ENCODE results near the gene MTHFD1L. TPM values are rescaled to one million over a fixed set of nuclear protein-coding genes. Genes with fewer than 3 reads are reported as not detected.
"Not testable (repeated sequence)": the region's sequence is repeated elsewhere in the genome, so short reads cannot be mapped to it uniquely, and the experiment has no call there.

MTHFD1L gene
- total and polyA plus RNA-seq, 2 donors (not counting 3 experiments of a cell fraction or from before 2014, with no cell fraction given) = 40.2 to 120 TPM

DNA sequence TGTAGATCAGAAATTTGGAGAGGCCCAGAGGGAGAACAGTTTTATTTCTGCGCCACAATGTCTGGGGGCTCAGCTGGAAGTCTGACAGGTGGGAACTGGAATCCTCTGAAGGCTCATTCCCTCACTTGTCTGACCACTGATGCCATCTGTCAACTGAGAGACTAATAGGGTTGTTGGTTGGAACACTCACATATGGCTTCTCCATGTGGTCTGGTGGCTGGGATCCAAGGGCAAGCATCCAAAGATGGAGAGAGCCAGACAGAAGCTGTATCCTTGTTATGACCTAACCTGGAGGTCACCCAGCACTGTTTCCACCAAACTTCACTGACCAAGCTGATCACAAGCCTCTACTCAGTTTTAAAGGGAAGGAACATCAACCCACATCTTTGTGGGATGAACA, 256.4 kb downstream of the MTHFD1L start:
- BruUV-seq (replicated peaks) = no TSS peak
- no peak for TF ChIP-seq POLR2AphosphoS5 (IDR thresholded peaks at IDR 0.05; ENCODE audit: insufficient read depth, low read depth, low read length)
- TF ChIP-seq, protein P1, sequence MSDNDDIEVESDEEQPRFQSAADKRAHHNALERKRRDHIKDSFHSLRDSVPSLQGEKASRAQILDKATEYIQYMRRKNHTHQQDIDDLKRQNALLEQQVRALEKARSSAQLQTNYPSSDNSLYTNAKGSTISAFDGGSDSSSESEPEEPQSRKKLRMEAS (IDR thresholded peaks at IDR 0.05; ENCODE audit: insufficient read depth, insufficient read length) = no peak
- no peak for TF ChIP-seq FOS (IDR thresholded peaks at IDR 0.05; ENCODE audit: borderline replicate concordance, insufficient read depth, low read length)
- no peak for TF ChIP-seq MYC (IDR thresholded peaks at IDR 0.05; ENCODE audit: low read depth, low read length)
- TF ChIP-seq GATA2 (IDR thresholded peaks at IDR 0.05; ENCODE audit: insufficient read depth, insufficient read length, low read depth, low read length) = no peak
- TF ChIP-seq JUN (IDR thresholded peaks at IDR 0.05; ENCODE audit: borderline replicate concordance, insufficient read depth, insufficient read length, low read depth) = no peak
- no peak for TF ChIP-seq POLR2A (IDR thresholded peaks at IDR 0.05; ENCODE audit: low read depth, low read length)
- no peak for TF ChIP-seq CTCF (IDR thresholded peaks at IDR 0.05; ENCODE audit: extremely low read depth in 1 of 2, insufficient read depth in 1 of 2, low read depth in 1 of 2, low read length in 2 of 2)
- TF ChIP-seq EZH2 (IDR thresholded peaks at IDR 0.05; ENCODE audit: borderline replicate concordance, low read depth, low read length, severe bottlenecking) = no peak
- no peaks in the 10 kb centered on the region for H3K4me1 ChIP-seq (ENCODE audit: control insufficient read depth, extremely low read depth, insufficient read depth, low read length)
- ChIA-PET CTCF (interaction anchor here (1.0 kb wide), 1 partner anchor 23 kb away, joined by 3 read pairs; no protein-coding TSS in a partner anchor), POLR2A (no interaction called here)
- DNase-seq (ENCODE audit: low read depth, low spot score) (no peak), FAIRE-seq (no peak)
- H3K9me3 ChIP-seq (replicated peaks; ENCODE audit: control insufficient read depth, insufficient read depth, low read length) = no peaks in the 10 kb centered on the region
- no peaks in the 10 kb centered on the region for H3K79me2 ChIP-seq (ENCODE audit: control insufficient read depth, insufficient read depth, low read length)
- no peak overlapping the region for H3K27ac ChIP-seq (ENCODE audit: insufficient read depth, low read depth, low read length)
- no peak overlapping the region for H3K4me3 ChIP-seq (replicated peaks in 1 of 3; ENCODE audit: insufficient read depth in 1 of 3, low read depth in 1 of 3, low read length in 3 of 3)
- intact Hi-C loops (cut with micrococcal nuclease) (no loop called here), dilution Hi-C loops (cut with MboI; ENCODE audit: extremely low pct_ligation_motif_present, low sequenced_read_pairs) (no loop called here)
- H2AFZ ChIP-seq (ENCODE audit: low read depth, low read length) = no peak overlapping the region
- no peaks in the 10 kb centered on the region for H3K9me1 ChIP-seq (replicated peaks; ENCODE audit: control insufficient read depth, extremely low read depth, insufficient read depth, low read length)
- H3K9ac ChIP-seq (replicated peaks; ENCODE audit: extremely low read depth, insufficient read depth, low read length) = no peak overlapping the region
- no peaks in the 10 kb centered on the region for H4K20me1 ChIP-seq (replicated peaks; ENCODE audit: control insufficient read depth, extremely low read depth, insufficient read depth, low read length)
- H3K36me3 ChIP-seq (ENCODE audit: control insufficient read depth in 2 of 2, extremely low read depth in 1 of 2, insufficient read depth in 2 of 2, low read length in 2 of 2) = no peaks in the 10 kb centered on the region
- no peaks in the 10 kb centered on the region for H3K27me3 ChIP-seq (ENCODE audit: control insufficient read depth in 2 of 2, insufficient read depth in 2 of 2, low read length in 2 of 2)
- H3K4me2 ChIP-seq (ENCODE audit: insufficient read depth, low read length) = no peak overlapping the region

DNA sequence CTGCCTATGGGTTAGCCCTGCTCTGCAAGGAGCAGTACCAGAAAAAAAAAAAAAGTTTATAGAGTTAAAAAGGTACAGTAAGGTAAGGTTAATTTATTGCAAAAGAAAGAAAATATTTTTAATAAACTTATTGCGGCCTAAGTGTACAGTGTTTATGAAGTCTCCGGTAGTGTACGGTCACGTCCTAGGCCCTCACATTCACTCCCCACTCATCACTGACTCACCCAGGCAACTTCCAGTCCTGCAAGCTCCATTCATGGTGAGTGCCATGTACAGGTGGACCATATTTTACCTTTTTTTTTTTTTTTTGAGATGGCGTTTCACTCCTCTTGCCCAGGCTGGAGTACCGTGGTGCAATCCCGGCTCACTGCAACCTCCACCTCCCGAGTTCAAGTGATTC, 258.1 kb downstream of the MTHFD1L start:
- H3K9me3 ChIP-seq (replicated peaks; ENCODE audit: control insufficient read depth, insufficient read depth, low read length); DNase-seq (ENCODE audit: low read depth, low spot score); H2AFZ ChIP-seq (ENCODE audit: low read depth, low read length); H3K4me2 ChIP-seq (ENCODE audit: insufficient read depth, low read length); intact Hi-C loops (cut with micrococcal nuclease); BruUV-seq (replicated peaks); H3K27ac ChIP-seq (ENCODE audit: insufficient read depth, low read depth, low read length); H3K79me2 ChIP-seq (ENCODE audit: control insufficient read depth, insufficient read depth, low read length); H4K20me1 ChIP-seq (replicated peaks; ENCODE audit: control insufficient read depth, extremely low read depth, insufficient read depth, low read length); FAIRE-seq; POLR2A ChIA-PET; H3K36me3 ChIP-seq (ENCODE audit: control insufficient read depth in 2 of 2, extremely low read depth in 1 of 2, insufficient read depth in 2 of 2, low read length in 2 of 2); H3K4me3 ChIP-seq (replicated peaks in 1 of 3; ENCODE audit: insufficient read depth in 1 of 3, low read depth in 1 of 3, low read length in 3 of 3); H3K9me1 ChIP-seq (replicated peaks; ENCODE audit: control insufficient read depth, extremely low read depth, insufficient read depth, low read length); dilution Hi-C loops (cut with MboI; ENCODE audit: extremely low pct_ligation_motif_present, low sequenced_read_pairs); H3K9ac ChIP-seq (replicated peaks; ENCODE audit: extremely low read depth, insufficient read depth, low read length); H3K27me3 ChIP-seq (ENCODE audit: control insufficient read depth in 2 of 2, insufficient read depth in 2 of 2, low read length in 2 of 2); H3K4me1 ChIP-seq (ENCODE audit: control insufficient read depth, extremely low read depth, insufficient read depth, low read length): not testable (repeated sequence)
- CTCF ChIA-PET = interaction anchor here (1.5 kb wide), 1 partner anchor 200 kb away, joined by 3 read pairs; no protein-coding TSS in a partner anchor

- H4K20me1 ChIP-seq (replicated peaks; ENCODE audit: control insufficient read depth, extremely low read depth, insufficient read depth, low read length); H3K4me1 ChIP-seq (ENCODE audit: control insufficient read depth, extremely low read depth, insufficient read depth, low read length); DNase-seq (ENCODE audit: low read depth, low spot score); H3K36me3 ChIP-seq (ENCODE audit: control insufficient read depth in 2 of 2, extremely low read depth in 1 of 2, insufficient read depth in 2 of 2, low read length in 2 of 2); FAIRE-seq; H3K9me1 ChIP-seq (replicated peaks; ENCODE audit: control insufficient read depth, extremely low read depth, insufficient read depth, low read length); BruUV-seq (replicated peaks); H3K27ac ChIP-seq (ENCODE audit: insufficient read depth, low read depth, low read length); CTCF ChIA-PET; H3K27me3 ChIP-seq (ENCODE audit: control insufficient read depth in 2 of 2, insufficient read depth in 2 of 2, low read length in 2 of 2); H3K4me3 ChIP-seq (replicated peaks in 1 of 3; ENCODE audit: insufficient read depth in 1 of 3, low read depth in 1 of 3, low read length in 3 of 3); H3K9ac ChIP-seq (replicated peaks; ENCODE audit: extremely low read depth, insufficient read depth, low read length); H3K9me3 ChIP-seq (replicated peaks; ENCODE audit: control insufficient read depth, insufficient read depth, low read length); H3K79me2 ChIP-seq (ENCODE audit: control insufficient read depth, insufficient read depth, low read length); dilution Hi-C loops (cut with MboI; ENCODE audit: extremely low pct_ligation_motif_present, low sequenced_read_pairs); H3K4me2 ChIP-seq (ENCODE audit: insufficient read depth, low read length); POLR2A ChIA-PET; intact Hi-C loops (cut with micrococcal nuclease); H2AFZ ChIP-seq (ENCODE audit: low read depth, low read length): not testable (repeated sequence)
Observed at GRCh38 chr6:151125242-151125641, 259.7 kb downstream of the MTHFD1L start.
